ENCODE results near the gene COX4I1. TPM values are rescaled to one million over a fixed set of nuclear protein-coding genes. Genes with fewer than 3 reads are reported as not detected.

COX4I1 gene
- total RNA-seq, 1 donor from 2014 or later, result 850 TPM

GRCh38 chr16:85840395-85840794 is 40.9 kb downstream of the COX4I1 start:
- peaks cover 7% of the 10 kb centered on the region for H3K27me3 ChIP-seq (ENCODE audit: control insufficient read depth, insufficient read depth, low read length)
- no peak for DNase-seq (ENCODE audit: low read depth)
- TF ChIP-seq CTCF (IDR thresholded peaks at IDR 0.05; ENCODE audit: insufficient read depth, low read length, poor library complexity, severe bottlenecking), result no peak
- no peaks in the 10 kb centered on the region for H3K36me3 ChIP-seq (ENCODE audit: control insufficient read depth, insufficient read depth, low read length)
- H3K4me3 ChIP-seq (ENCODE audit: low read depth, low read length), result no peak overlapping the region

GRCh38 chr16:85840801-85841200 is 41.3 kb downstream of the COX4I1 start:
- DNase-seq (ENCODE audit: low read depth), result no peak
- Histone ChIP-seq H3K4me3 (ENCODE audit: low read depth, low read length) (no peak overlapping the region), H3K27me3 (ENCODE audit: control insufficient read depth, insufficient read depth, low read length) (peaks cover 7% of the 10 kb centered on the region), H3K36me3 (ENCODE audit: control insufficient read depth, insufficient read depth, low read length) (no peaks in the 10 kb centered on the region)
- TF ChIP-seq CTCF (IDR thresholded peaks at IDR 0.05; ENCODE audit: insufficient read depth, low read length, poor library complexity, severe bottlenecking), result no peak

- no peak for TF ChIP-seq CTCF (IDR thresholded peaks at IDR 0.05; ENCODE audit: insufficient read depth, low read length, poor library complexity, severe bottlenecking)
- no peaks in the 10 kb centered on the region for H3K36me3 ChIP-seq (ENCODE audit: control insufficient read depth, insufficient read depth, low read length)
- no peak for DNase-seq (ENCODE audit: low read depth)
- peaks cover 3% of the 10 kb centered on the region for H3K27me3 ChIP-seq (ENCODE audit: control insufficient read depth, insufficient read depth, low read length)
- no peak overlapping the region for H3K4me3 ChIP-seq (ENCODE audit: low read depth, low read length)
These were observed 42.9 kb downstream of the COX4I1 start for GRCh38 chr16:85842435-85842834.

GRCh38 chr16:85842848-85843247 is 43.4 kb downstream of the COX4I1 start:
- no peak for DNase-seq (ENCODE audit: low read depth)
- H3K4me3 ChIP-seq (ENCODE audit: low read depth, low read length), result no peak overlapping the region
- no peaks in the 10 kb centered on the region for H3K36me3 ChIP-seq (ENCODE audit: control insufficient read depth, insufficient read depth, low read length)
- no peak for TF ChIP-seq CTCF (IDR thresholded peaks at IDR 0.05; ENCODE audit: insufficient read depth, low read length, poor library complexity, severe bottlenecking)
- peaks cover 3% of the 10 kb centered on the region for H3K27me3 ChIP-seq (ENCODE audit: control insufficient read depth, insufficient read depth, low read length)

- DNase-seq (ENCODE audit: low read depth), result no peak
- Histone ChIP-seq H3K36me3 (ENCODE audit: control insufficient read depth, insufficient read depth, low read length) (no peaks in the 10 kb centered on the region), H3K4me3 (ENCODE audit: low read depth, low read length) (no peak overlapping the region), H3K27me3 (ENCODE audit: control insufficient read depth, insufficient read depth, low read length) (peaks cover 3% of the 10 kb centered on the region)
- TF ChIP-seq CTCF (IDR thresholded peaks at IDR 0.05; ENCODE audit: insufficient read depth, low read length, poor library complexity, severe bottlenecking), result no peak
These were observed 44.1 kb downstream of the COX4I1 start for GRCh38 chr16:85843471-85844168.

- H3K36me3 ChIP-seq (ENCODE audit: control insufficient read depth, insufficient read depth, low read length), result no peaks in the 10 kb centered on the region
- DNase-seq (ENCODE audit: low read depth), result no peak
- peaks cover 3% of the 10 kb centered on the region for H3K27me3 ChIP-seq (ENCODE audit: control insufficient read depth, insufficient read depth, low read length)
- no peak overlapping the region for H3K4me3 ChIP-seq (ENCODE audit: low read depth, low read length)
- no peak for TF ChIP-seq CTCF (IDR thresholded peaks at IDR 0.05; ENCODE audit: insufficient read depth, low read length, poor library complexity, severe bottlenecking)
These were observed 44.6 kb downstream of the COX4I1 start for GRCh38 chr16:85844169-85844481.
